MG63 (cell line): ENCODE measurements around the gene PLCH2. TPM values are rescaled to one million over a fixed set of nuclear protein-coding genes. Genes with fewer than 3 reads are reported as not detected.
"Not testable (repeated sequence)": the region's sequence is repeated elsewhere in the genome, so short reads cannot be mapped to it uniquely, and the experiment has no call there.

Experiments used
- DNase-seq: peaks from one replicate; pipeline ENCODE4 v3.0.0-alpha.2; 2020
- H3K27me3 ChIP-seq: fragments of 250-450 bp; sonication (Bioruptor Pico); 2 replicates; pipeline ENCODE4 v1.5.1; 2020; ENCODE audit warnings: mild to moderate bottlenecking, moderate library complexity
- H3K36me3 ChIP-seq: fragments of 250-450 bp; sonication (Bioruptor Pico); 2 replicates; pipeline ENCODE4 v1.5.1; 2020; ENCODE audit warnings: mild to moderate bottlenecking, moderate library complexity
- H3K4me3 ChIP-seq: fragments of 250-450 bp; sonication (Bioruptor Pico); 2 replicates; pipeline ENCODE4 v1.5.1; 2020; ENCODE audit warnings: mild to moderate bottlenecking, moderate library complexity
- H3K9me3 ChIP-seq: fragments of 250-450 bp; sonication (Bioruptor Pico); 2 replicates; pipeline ENCODE4 v1.5.1; 2020; ENCODE audit warnings: mild to moderate bottlenecking, moderate library complexity
- total RNA-seq: library from RNA; depleted of rRNA; stranded (reverse); fragments of >200 nt; shearing (Covaris generic); gene quantifications from 2 replicates; pipeline ENCODE4 v1.2.3, GENCODE V29; 2014; ENCODE audit warnings: low replicate concordance

The PLCH2 gene
- total RNA-seq, 1 experiment from 2014 or later = not detected

- no peaks in the 10 kb centered on the region for H3K9me3 ChIP-seq
- no peak overlapping the region for H3K4me3 ChIP-seq
- no peaks in the 10 kb centered on the region for H3K36me3 ChIP-seq
- DNase-seq = no peak
- H3K27me3 ChIP-seq = no peaks in the 10 kb centered on the region
Observed at GRCh38 chr1:2449636-2450454, 26.2 kb upstream of the PLCH2 start.

- Histone ChIP-seq H3K4me3 (no peak overlapping the region), H3K27me3 (no peaks in the 10 kb centered on the region), H3K36me3 (no peaks in the 10 kb centered on the region), H3K9me3 (no peaks in the 10 kb centered on the region)
- DNase-seq = peak; percentile 84
Observed at GRCh38 chr1:2451741-2452140, 24.3 kb upstream of the PLCH2 start.

GRCh38 chr1:2452201-2452931 lies 23.7 kb upstream of the PLCH2 start:
- Histone ChIP-seq H3K4me3 (no peak overlapping the region), H3K36me3 (no peaks in the 10 kb centered on the region), H3K27me3 (no peaks in the 10 kb centered on the region), H3K9me3 (no peaks in the 10 kb centered on the region)
- no peak for DNase-seq

- DNase-seq = no peak
- Histone ChIP-seq H3K4me3 (no peak overlapping the region), H3K9me3 (no peaks in the 10 kb centered on the region)
Observed at GRCh38 chr1:2452932-2453315, 23.2 kb upstream of the PLCH2 start.

GRCh38 chr1:2454227-2454626 lies 21.9 kb upstream of the PLCH2 start:
- Histone ChIP-seq H3K27me3 (no peaks in the 10 kb centered on the region), H3K9me3 (no peaks in the 10 kb centered on the region), H3K36me3 (no peaks in the 10 kb centered on the region), H3K4me3 (no peak overlapping the region)
- no peak for DNase-seq

More at GRCh38 chr1:2452932-2453315, 23.2 kb upstream of the PLCH2 start:
- Histone ChIP-seq H3K27me3 (no peaks in the 10 kb centered on the region), H3K36me3 (no peaks in the 10 kb centered on the region)

GRCh38 chr1:2455757-2456156 lies 20.3 kb upstream of the PLCH2 start:
- DNase-seq = no peak
- Histone ChIP-seq H3K9me3 (no peaks in the 10 kb centered on the region), H3K36me3 (no peaks in the 10 kb centered on the region), H3K4me3 (no peak overlapping the region), H3K27me3 (no peaks in the 10 kb centered on the region)

- Histone ChIP-seq H3K36me3 (no peaks in the 10 kb centered on the region), H3K27me3 (no peaks in the 10 kb centered on the region), H3K9me3 (no peaks in the 10 kb centered on the region), H3K4me3 (no peak overlapping the region)
- no peak for DNase-seq
Observed at GRCh38 chr1:2457444-2457843, 18.6 kb upstream of the PLCH2 start.

GRCh38 chr1:2458687-2459086 lies 17.4 kb upstream of the PLCH2 start:
- Histone ChIP-seq H3K9me3 (no peaks in the 10 kb centered on the region), H3K27me3 (no peaks in the 10 kb centered on the region), H3K36me3 (no peaks in the 10 kb centered on the region), H3K4me3 (no peak overlapping the region)
- no peak for DNase-seq

- not testable (repeated sequence) for H3K4me3 ChIP-seq, DNase-seq, H3K36me3 ChIP-seq, H3K9me3 ChIP-seq, H3K27me3 ChIP-seq
Observed at GRCh38 chr1:2459102-2459753, 16.9 kb upstream of the PLCH2 start.

GRCh38 chr1:2459757-2460156 lies 16.3 kb upstream of the PLCH2 start:
- Histone ChIP-seq H3K27me3 (no peaks in the 10 kb centered on the region), H3K9me3 (no peaks in the 10 kb centered on the region), H3K36me3 (no peaks in the 10 kb centered on the region), H3K4me3 (no peak overlapping the region)
- DNase-seq = peak; percentile 35

GRCh38 chr1:2460203-2460602 lies 15.9 kb upstream of the PLCH2 start:
- Histone ChIP-seq H3K36me3 (no peaks in the 10 kb centered on the region), H3K4me3 (no peak overlapping the region), H3K27me3 (no peaks in the 10 kb centered on the region), H3K9me3 (no peaks in the 10 kb centered on the region)
- DNase-seq = no peak

- no peak for DNase-seq
- H3K27me3 ChIP-seq = no peaks in the 10 kb centered on the region
- H3K4me3 ChIP-seq = no peak overlapping the region
- no peaks in the 10 kb centered on the region for H3K9me3 ChIP-seq
- H3K36me3 ChIP-seq = no peaks in the 10 kb centered on the region
Observed at GRCh38 chr1:2460996-2461751, 14.9 kb upstream of the PLCH2 start.

- no peaks in the 10 kb centered on the region for H3K36me3 ChIP-seq
- H3K9me3 ChIP-seq = no peaks in the 10 kb centered on the region
- no peak for DNase-seq
- H3K4me3 ChIP-seq = no peak overlapping the region
- no peaks in the 10 kb centered on the region; the same call in 1 of the 2 replicates for H3K27me3 ChIP-seq
Observed at GRCh38 chr1:2462819-2463218, 13.3 kb upstream of the PLCH2 start.

- Histone ChIP-seq H3K9me3 (no peaks in the 10 kb centered on the region), H3K36me3 (no peaks in the 10 kb centered on the region), H3K27me3 (no peaks in the 10 kb centered on the region; the same call in 1 of the 2 replicates), H3K4me3 (no peak overlapping the region)
- no peak for DNase-seq
Observed at GRCh38 chr1:2463396-2463795, 12.7 kb upstream of the PLCH2 start.

GRCh38 chr1:2465371-2466269 lies 10.5 kb upstream of the PLCH2 start:
- DNase-seq = no peak
- no peaks in the 10 kb centered on the region for H3K9me3 ChIP-seq
- no peaks in the 10 kb centered on the region; the same call in 1 of the 2 replicates for H3K27me3 ChIP-seq
- no peaks in the 10 kb centered on the region for H3K36me3 ChIP-seq
- H3K4me3 ChIP-seq = no peak overlapping the region

GRCh38 chr1:2466270-2466665 lies 9.8 kb upstream of the PLCH2 start:
- DNase-seq = no peak
- Histone ChIP-seq H3K36me3 (no peaks in the 10 kb centered on the region), H3K9me3 (no peaks in the 10 kb centered on the region), H3K27me3 (no peaks in the 10 kb centered on the region; the same call in 1 of the 2 replicates), H3K4me3 (no peak overlapping the region)
